GM12891 (cell line): ENCODE measurements around the gene OCA2.

Source experiments
- DNase-seq: peaks from one replicate; pipeline ENCODE4 v3.0.0; 2011; ENCODE audit warnings: low spot score; ENCODE audit not compliant: insufficient read length
- FAIRE-seq: peaks from 2 replicates; lab custom pipeline; 2011; peaks lifted over from hg19 to GRCh38; lab: Jason Lieb, UNC
- PAX5 ChIP-seq: IDR thresholded peaks from 2 replicates; pipeline ENCODE4 v1.6.1; 2011; ENCODE audit warnings: low read length, moderate library complexity, mild to moderate bottlenecking; ENCODE audit not compliant: insufficient read depth, severe bottlenecking
- POLR2A ChIP-seq: IDR thresholded peaks from 2 replicates; pipeline ENCODE4 v1.6.1; 2011; ENCODE audit warnings: low read depth, low read length, control low read depth
- POLR2AphosphoS5 ChIP-seq: IDR thresholded peaks from 2 replicates; pipeline ENCODE4 v1.6.1; 2011; ENCODE audit warnings: low read depth, low read length, control low read depth
- POU2F2 ChIP-seq: IDR thresholded peaks from 2 replicates; pipeline ENCODE4 v1.6.1; 2011; ENCODE audit warnings: low read depth, mild to moderate bottlenecking, control low read depth, low read length, moderate library complexity
- SPI1 ChIP-seq: IDR thresholded peaks from 2 replicates; pipeline ENCODE4 v1.6.1; 2011; ENCODE audit warnings: low read depth, low read length, control low read depth
- TAF1 ChIP-seq: IDR thresholded peaks from 2 replicates; pipeline ENCODE4 v1.6.1; 2011; ENCODE audit warnings: low read depth, low read length, control low read depth

Gene OCA2

GRCh38 chr15:27805261-27806220, 293.6 kb downstream of the OCA2 start:
- TF ChIP-seq POU2F2 = no peak
- TF ChIP-seq PAX5 = no peak
- TF ChIP-seq POLR2A = no peak
- TF ChIP-seq SPI1 = no peak
- TF ChIP-seq TAF1 = no peak
- no peak for TF ChIP-seq POLR2AphosphoS5
- no peak for DNase-seq
- no peak for FAIRE-seq

- no peak for DNase-seq
- TF ChIP-seq SPI1 (no peak), POLR2A (no peak), POU2F2 (no peak), PAX5 (no peak), POLR2AphosphoS5 (no peak), TAF1 (no peak)
- FAIRE-seq = no peak
Measured at GRCh38 chr15:27804569-27805260, 294.4 kb downstream of the OCA2 start.

GRCh38 chr15:27798807-27799206, 300.3 kb downstream of the OCA2 start:
- TF ChIP-seq POU2F2 = no peak
- no peak for TF ChIP-seq TAF1
- TF ChIP-seq PAX5 = no peak
- TF ChIP-seq POLR2A = no peak
- TF ChIP-seq SPI1 = no peak
- TF ChIP-seq POLR2AphosphoS5 = no peak
- DNase-seq (no peak), FAIRE-seq (no peak)

- FAIRE-seq (no peak), DNase-seq (no peak)
- no peak for TF ChIP-seq SPI1
- no peak for TF ChIP-seq POU2F2
- no peak for TF ChIP-seq POLR2A
- no peak for TF ChIP-seq PAX5
- no peak for TF ChIP-seq TAF1
- TF ChIP-seq POLR2AphosphoS5 = no peak
Measured at GRCh38 chr15:27797765-27798164, 301.4 kb downstream of the OCA2 start.

- no peak for FAIRE-seq
- DNase-seq = no peak
- TF ChIP-seq SPI1 = no peak
- TF ChIP-seq POU2F2 = no peak
Measured at GRCh38 chr15:27796405-27797320, 302.5 kb downstream of the OCA2 start.

GRCh38 chr15:27792756-27793264, 306.3 kb downstream of the OCA2 start:
- TF ChIP-seq POLR2AphosphoS5 (no peak), SPI1 (no peak), TAF1 (no peak), POU2F2 (no peak), PAX5 (no peak), POLR2A (no peak)
- no peak for DNase-seq
- FAIRE-seq = no peak

- DNase-seq (no peak), FAIRE-seq (no peak)
- TF ChIP-seq PAX5 (no peak), SPI1 (no peak), POLR2AphosphoS5 (no peak), POU2F2 (no peak), TAF1 (no peak), POLR2A (no peak)
Measured at GRCh38 chr15:27790270-27790669, 308.8 kb downstream of the OCA2 start.

GRCh38 chr15:27787931-27788330, 311.2 kb downstream of the OCA2 start:
- no peak for DNase-seq
- TF ChIP-seq POU2F2 = no peak
- no peak for TF ChIP-seq POLR2A
- no peak for TF ChIP-seq PAX5
- no peak for TF ChIP-seq SPI1
- no peak for TF ChIP-seq POLR2AphosphoS5
- no peak for TF ChIP-seq TAF1
- no peak for FAIRE-seq

- DNase-seq = no peak
- TF ChIP-seq TAF1 (no peak), POU2F2 (no peak), POLR2AphosphoS5 (no peak), SPI1 (no peak), POLR2A (no peak), PAX5 (no peak)
- no peak for FAIRE-seq
Measured at GRCh38 chr15:27784107-27784506, 315.0 kb downstream of the OCA2 start.
